IMR-90 (cell line): ENCODE measurements around the gene KLF13. TPM values are rescaled to one million over a fixed set of nuclear protein-coding genes. Genes with fewer than 3 reads are reported as not detected.
A peak's percentile ranks its signal among the peaks of the same experiment; 100 is the strongest.

Source experiments
- ATAC-seq: fragments of 200-7000 bp; cut with Tn5 transposase; 2 replicates; pipeline ENCODE4 v1.9.1; 2020; ENCODE audit warnings: low read depth, mild to moderate bottlenecking, moderate library complexity
- BruUV-seq: library from RNA; stranded (reverse); fragments of 400-500 nt; replicated peaks from 2 replicates; lab custom pipeline; 2021; lab: Mats Ljungman, UMichigan
- CTCF ChIA-PET: fragments of 300-600 bp; formaldehyde crosslinking; extraction: SDS; loops from one replicate; lab custom pipeline; 2021; ENCODE audit warnings: antibody characterized with exemption; lab: Yijun Ruan, JAX
- POLR2A ChIA-PET: fragments of 300-600 bp; sonication (Branson Sonifier 250); formaldehyde crosslinking; loops from one replicate; lab custom pipeline; 2022; ENCODE audit warnings: antibody characterized with exemption; ENCODE audit not compliant: unreplicated experiment; lab: Charles Lee
- DNase-seq: peaks from one replicate; pipeline ENCODE4 v3.0.0; 2013
- H2AFZ ChIP-seq: replicated peaks from 2 replicates; pipeline ENCODE3; 2013; ENCODE audit warnings: low read length, mild to moderate bottlenecking; ENCODE audit not compliant: poor library complexity
- H2AK5ac ChIP-seq: 2 replicates; pipeline ENCODE4 v1.6.1; 2013; ENCODE audit warnings: low read depth, low read length, inconsistent platforms
- H2AK9ac ChIP-seq: replicated peaks from 2 replicates; pipeline ENCODE3; 2013; ENCODE audit warnings: mild to moderate bottlenecking, low read depth, low read length, moderate library complexity; ENCODE audit not compliant: poor library complexity
- H2BK120ac ChIP-seq: 2 replicates; pipeline ENCODE4 v1.6.1; 2013; ENCODE audit warnings: low read depth, low read length, inconsistent platforms
- H2BK15ac ChIP-seq: 3 replicates; pipeline ENCODE4 v1.6.1; 2013; ENCODE audit warnings: low read depth, low read length, inconsistent platforms
- H2BK20ac ChIP-seq: 2 replicates; pipeline ENCODE4 v1.6.1; 2013; ENCODE audit warnings: low read depth, mild to moderate bottlenecking, inconsistent platforms, low read length, moderate library complexity
- H2BK5ac ChIP-seq: 2 replicates; pipeline ENCODE4 v1.6.1; 2013; ENCODE audit warnings: mild to moderate bottlenecking, low read depth, low read length, inconsistent platforms; ENCODE audit not compliant: poor library complexity, severe bottlenecking
- H3K14ac ChIP-seq: replicated peaks from 2 replicates; pipeline ENCODE4 v1.6.1; 2013; ENCODE audit warnings: low read depth, low read length, inconsistent platforms
- H3K18ac ChIP-seq: 2 replicates; pipeline ENCODE4 v1.6.1; 2013; ENCODE audit warnings: low read depth, low read length, control low read depth
- H3K23ac ChIP-seq: 2 replicates; pipeline ENCODE4 v1.6.1; 2013; ENCODE audit warnings: low read depth, low read length, inconsistent platforms
- H3K27ac ChIP-seq: 2 replicates; pipeline ENCODE4 v1.5.1; 2013; ENCODE audit warnings: mild to moderate bottlenecking, control low read depth, low read length; ENCODE audit not compliant: insufficient read depth
- H3K27me3 ChIP-seq: 2 replicates; pipeline ENCODE4 v1.6.1; 2013; ENCODE audit warnings: low read length; ENCODE audit not compliant: control insufficient read depth, insufficient read depth
- H3K36me3 ChIP-seq: 2 replicates; pipeline ENCODE4 v1.6.1; 2013; ENCODE audit warnings: low read length, mixed read lengths; ENCODE audit not compliant: control insufficient read depth, insufficient read depth
- H3K4ac ChIP-seq: 2 replicates; pipeline ENCODE4 v1.6.1; 2013; ENCODE audit warnings: low read depth, low read length, inconsistent platforms
- H3K4me1 ChIP-seq: 2 replicates; pipeline ENCODE4 v1.6.1; 2013; ENCODE audit warnings: low read length, mixed read lengths; ENCODE audit not compliant: control insufficient read depth, insufficient read depth
- H3K4me2 ChIP-seq: 2 replicates; pipeline ENCODE4 v1.6.1; 2013; ENCODE audit warnings: low read depth, mild to moderate bottlenecking, control low read depth, low read length, moderate library complexity
- H3K4me3 ChIP-seq: 2 replicates; pipeline ENCODE4 v1.5.1; 2013; ENCODE audit warnings: low read depth, mild to moderate bottlenecking, control low read depth, low read length, moderate library complexity; ENCODE audit not compliant: insufficient read depth
- H3K56ac ChIP-seq: 2 replicates; pipeline ENCODE4 v1.6.1; 2013; ENCODE audit warnings: low read length, inconsistent platforms; ENCODE audit not compliant: insufficient read depth; ENCODE audit errors: extremely low read depth
- H3K79me1 ChIP-seq, 2 experiments: 2 replicates each; pipeline ENCODE4 v1.6.1; 2013; ENCODE audit warnings: low read length in 2 of 2, inconsistent platforms in 1 of 2, low read depth in 1 of 2
- H3K9ac ChIP-seq: 2 replicates; pipeline ENCODE4 v1.6.1; 2013; ENCODE audit warnings: low read depth, low read length, control low read depth
- H3K9me1 ChIP-seq: 2 replicates; pipeline ENCODE4 v1.6.1; 2013; ENCODE audit warnings: low read length, inconsistent platforms; ENCODE audit not compliant: insufficient read depth
- H3K9me3 ChIP-seq: 2 replicates; pipeline ENCODE4 v1.6.1; 2013; ENCODE audit warnings: low read length; ENCODE audit not compliant: control insufficient read depth, insufficient read depth
- H4K20me1 ChIP-seq: 2 replicates; pipeline ENCODE4 v1.6.1; 2013; ENCODE audit warnings: low read length, inconsistent platforms; ENCODE audit not compliant: insufficient read depth
- H4K5ac ChIP-seq: 2 replicates; pipeline ENCODE4 v1.6.1; 2013; ENCODE audit warnings: mild to moderate bottlenecking, low read depth, low read length, control low read depth
- H4K8ac ChIP-seq, 2 experiments: 2 replicates each; pipeline ENCODE4 v1.6.1; 2013; ENCODE audit warnings: low read depth in 2 of 2, low read length in 2 of 2, control low read depth in 1 of 2, inconsistent platforms in 1 of 2
- H4K91ac ChIP-seq: 2 replicates; pipeline ENCODE4 v1.6.1; 2013; ENCODE audit warnings: low read depth, low read length, inconsistent platforms; ENCODE audit not compliant: insufficient read depth
- BHLHE40 ChIP-seq: fragments of 150-350 bp; IDR thresholded peaks from 2 replicates; pipeline ENCODE4 v1.6.1; 2016; ENCODE audit warnings: mild to moderate bottlenecking, low read depth, low read length
- CHD1 ChIP-seq: IDR thresholded peaks from 2 replicates; pipeline ENCODE4 v1.6.1; 2012; ENCODE audit warnings: low read depth, low read length, improper control_type of control experiment
- ELK1 ChIP-seq: fragments of 150-350 bp; IDR thresholded peaks from 2 replicates; pipeline ENCODE4 v1.6.1; 2016; ENCODE audit warnings: low read depth, mild to moderate bottlenecking, low read length, moderate library complexity, borderline replicate concordance
- FOS ChIP-seq: fragments of 150-350 bp; IDR thresholded peaks from 2 replicates; pipeline ENCODE4 v1.6.1; 2016; ENCODE audit warnings: low read depth, low read length
- MAFK ChIP-seq: IDR thresholded peaks from 2 replicates; pipeline ENCODE4 v1.6.1; 2012; ENCODE audit warnings: low read depth, low read length, improper control_type of control experiment
- MAZ ChIP-seq: IDR thresholded peaks from 2 replicates; pipeline ENCODE4 v1.6.1; 2012; ENCODE audit warnings: low read depth, mild to moderate bottlenecking, low read length, improper control_type of control experiment, moderate library complexity, borderline replicate concordance
- MXI1 ChIP-seq: IDR thresholded peaks from 2 replicates; pipeline ENCODE4 v1.6.1; 2012; ENCODE audit warnings: low read depth, mild to moderate bottlenecking, low read length, moderate library complexity, borderline replicate concordance
- NFE2L2 ChIP-seq: fragments of 150-350 bp; IDR thresholded peaks from 2 replicates; pipeline ENCODE4 v1.6.1; 2016; ENCODE audit warnings: low read depth, mild to moderate bottlenecking, low read length
- POLR2A ChIP-seq: IDR thresholded peaks from 2 replicates; pipeline ENCODE4 v1.6.1; 2012; ENCODE audit warnings: mild to moderate bottlenecking, low read depth, low read length
- RCOR1 ChIP-seq: IDR thresholded peaks from 2 replicates; pipeline ENCODE4 v1.6.1; 2012; ENCODE audit warnings: mild to moderate bottlenecking, low read length, improper control_type of control experiment; ENCODE audit not compliant: insufficient replicate concordance
- RFX5 ChIP-seq: IDR thresholded peaks from 2 replicates; pipeline ENCODE4 v1.8.0; 2012; ENCODE audit warnings: low read depth, mild to moderate bottlenecking, low read length, moderate library complexity
- SMC3 ChIP-seq: fragments of 150-350 bp; IDR thresholded peaks from 2 replicates; pipeline ENCODE4 v1.6.1; 2016; ENCODE audit warnings: low read depth, mild to moderate bottlenecking, antibody characterized with exemption, low read length, moderate library complexity
- USF2 ChIP-seq: fragments of 150-350 bp; IDR thresholded peaks from 2 replicates; pipeline ENCODE4 v1.6.1; 2017; ENCODE audit warnings: mild to moderate bottlenecking, antibody characterized with exemption, low read length, low read depth
- WGBS, 2 experiments: methylation state at CpG; one replicate each; pipeline versions ENCODE4 v1.1.5 to v1.1.7; 2013; ENCODE audit warnings: missing lambda C conversion rate in 2 of 2; ENCODE audit not compliant: insufficient read length in 1 of 2; ENCODE audit errors: extremely low coverage in 2 of 2; 5-methylcytosine and 5-hydroxymethylcytosine counted together
- dilution Hi-C: fragments of 300-500 bp; cut with HindIII; formaldehyde crosslinking; loops from one replicate; pipeline ENCODE4 v1.14.3; 2018; ENCODE audit warnings: low sequenced_read_pairs; ENCODE audit not compliant: unreplicated experiment
- in situ Hi-C: fragments of 300-500 bp; cut with MboI; formaldehyde crosslinking; loops from 3 replicates; pipeline ENCODE4 v1.14.3; 2019; ENCODE audit warnings: low sequenced_read_pairs, inconsistent platforms, mixed read lengths
- intact Hi-C: fragments of 100-400 bp; cut with micrococcal nuclease; formaldehyde crosslinking; loops from 2 replicates; pipeline ENCODE4 v1.10.0; 2022
- polyA plus RNA-seq, 3 experiments: library from polyadenylated mRNA; depleted of rRNA; stranded (reverse); fragments of >200 nt; gene quantifications; 2 replicates each; pipeline ENCODE4 v1.2.3, GENCODE V29; 2012; ENCODE audit warnings: low replicate concordance in 1 of 3
- total RNA-seq: library from RNA; depleted of rRNA; stranded (reverse); fragments of >200 nt; gene quantifications from 2 replicates; pipeline ENCODE4 v1.2.3, GENCODE V29; 2012
- TF ChIP-seq, protein P1 (sequence below): conservative IDR thresholded peaks from 2 replicates; pipeline ENCODE4 v1.5.1; 2012; ENCODE audit warnings: mild to moderate bottlenecking, low read depth, low read length, improper control_type of control experiment

KLF13 gene
- total and polyA plus RNA-seq, 2 of the 4 experiments (the other 2 are of a cell fraction) = 9.5 to 10.6 TPM

DNA sequence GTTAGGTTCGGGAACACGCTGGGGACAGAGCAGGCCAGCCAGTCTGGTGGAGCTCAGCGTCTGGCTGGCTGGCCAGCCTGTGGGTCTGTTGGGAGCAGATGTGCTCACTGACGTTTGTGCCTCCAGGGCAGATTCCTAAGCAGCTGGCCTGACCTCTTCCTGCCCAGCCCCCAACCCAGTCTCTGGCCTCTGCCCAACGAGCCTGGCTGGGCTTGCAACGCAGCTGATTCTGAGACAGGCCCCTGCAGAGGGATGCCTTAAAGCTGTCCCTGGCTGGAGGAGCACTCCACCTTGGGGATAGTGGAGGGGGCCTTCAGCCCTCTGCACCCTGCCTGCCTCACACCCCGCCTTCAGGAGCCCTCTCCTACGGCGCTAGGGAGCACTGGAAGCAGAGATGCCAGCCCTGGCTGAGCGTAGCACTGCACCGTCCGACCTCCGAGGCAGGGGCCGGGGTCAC is 46.0 kb downstream of the KLF13 start:
- Histone ChIP-seq H4K20me1 (peaks cover 33% of the 10 kb centered on the region), H3K9ac (no peak overlapping the region), H3K4me1 (peaks cover 5% of the 10 kb centered on the region), H3K4me3 (no peak overlapping the region), H3K4ac (peak overlapping the region; percentile 74; the same call in 1 of the 2 replicates), H3K79me1 (peaks cover 25 to 84% of the 10 kb centered on the region in 2 experiments), H3K9me1 (peaks cover 14% of the 10 kb centered on the region), H2BK120ac (peak overlapping the region; percentile 52), H3K14ac (peak overlapping the region; percentile 62; the same call in 1 of the 2 replicates), H2AFZ (peak overlapping the region; percentile 58), H3K9me3 (0 out of 2 replicates have a peak, but pooled peaks cover 2% of the 10 kb centered on the region), H4K91ac (0 out of 2 replicates have a peak overlapping the region, but pooled peaks have one; percentile 55), H3K18ac (no peak overlapping the region), H3K27ac (0 out of 2 replicates have a peak overlapping the region, but pooled peaks have one; percentile 25), H2BK20ac (no peak overlapping the region; the same call in 1 of the 2 replicates), H4K8ac (peak overlapping the region in 1 of 2 experiments; percentile 32; a peak in 1 of 4 replicates), H3K27me3 (no peaks in the 10 kb centered on the region), H3K23ac (peak overlapping the region; percentile 69), H2BK5ac (peak overlapping the region; percentile 17), H2AK5ac (peak overlapping the region; percentile 64; the same call in 1 of the 2 replicates), H3K36me3 (peaks cover 12% of the 10 kb centered on the region), H3K56ac (no peak overlapping the region), H2AK9ac (peak overlapping the region; percentile 71), H2BK15ac (no peak overlapping the region), H3K4me2 (no peak overlapping the region), H4K5ac (no peak overlapping the region)
- dilution Hi-C loops = no loop called here
- DNase-seq (peak; percentile 74), ATAC-seq (peak; percentile 87)
- POLR2A ChIA-PET = no interaction called here
- WGBS, 2 experiments = 73% methylated on average over 7 of the region's 14 CpGs; no CpG with 5 or more reads in 1 of the 2 experiments
- intact Hi-C loops = no loop called here
- no peak for TF ChIP-seq MAFK
- TF ChIP-seq MAZ = no peak
- no peak for TF ChIP-seq SMC3
- no peak for TF ChIP-seq ELK1
- TF ChIP-seq, protein P1, sequence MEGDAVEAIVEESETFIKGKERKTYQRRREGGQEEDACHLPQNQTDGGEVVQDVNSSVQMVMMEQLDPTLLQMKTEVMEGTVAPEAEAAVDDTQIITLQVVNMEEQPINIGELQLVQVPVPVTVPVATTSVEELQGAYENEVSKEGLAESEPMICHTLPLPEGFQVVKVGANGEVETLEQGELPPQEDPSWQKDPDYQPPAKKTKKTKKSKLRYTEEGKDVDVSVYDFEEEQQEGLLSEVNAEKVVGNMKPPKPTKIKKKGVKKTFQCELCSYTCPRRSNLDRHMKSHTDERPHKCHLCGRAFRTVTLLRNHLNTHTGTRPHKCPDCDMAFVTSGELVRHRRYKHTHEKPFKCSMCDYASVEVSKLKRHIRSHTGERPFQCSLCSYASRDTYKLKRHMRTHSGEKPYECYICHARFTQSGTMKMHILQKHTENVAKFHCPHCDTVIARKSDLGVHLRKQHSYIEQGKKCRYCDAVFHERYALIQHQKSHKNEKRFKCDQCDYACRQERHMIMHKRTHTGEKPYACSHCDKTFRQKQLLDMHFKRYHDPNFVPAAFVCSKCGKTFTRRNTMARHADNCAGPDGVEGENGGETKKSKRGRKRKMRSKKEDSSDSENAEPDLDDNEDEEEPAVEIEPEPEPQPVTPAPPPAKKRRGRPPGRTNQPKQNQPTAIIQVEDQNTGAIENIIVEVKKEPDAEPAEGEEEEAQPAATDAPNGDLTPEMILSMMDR = no peak
- TF ChIP-seq RCOR1 = no peak
- TF ChIP-seq MXI1 = no peak
- TF ChIP-seq FOS = no peak
- TF ChIP-seq RFX5 = no peak
- no peak for TF ChIP-seq CHD1
- TF ChIP-seq POLR2A = no peak
- TF ChIP-seq BHLHE40 = no peak
- no peak for TF ChIP-seq NFE2L2
- no peak for TF ChIP-seq USF2
- in situ Hi-C loops = no loop called here
- no TSS peak for BruUV-seq
- CTCF ChIA-PET = no interaction called here
